Measurements from ENCODE around the gene MPV17. TPM values are rescaled to one million over a fixed set of nuclear protein-coding genes. Genes with fewer than 3 reads are reported as not detected.

MPV17 gene
- total RNA-seq, 1 experiment from 2014 or later: 58.5 TPM

DNA sequence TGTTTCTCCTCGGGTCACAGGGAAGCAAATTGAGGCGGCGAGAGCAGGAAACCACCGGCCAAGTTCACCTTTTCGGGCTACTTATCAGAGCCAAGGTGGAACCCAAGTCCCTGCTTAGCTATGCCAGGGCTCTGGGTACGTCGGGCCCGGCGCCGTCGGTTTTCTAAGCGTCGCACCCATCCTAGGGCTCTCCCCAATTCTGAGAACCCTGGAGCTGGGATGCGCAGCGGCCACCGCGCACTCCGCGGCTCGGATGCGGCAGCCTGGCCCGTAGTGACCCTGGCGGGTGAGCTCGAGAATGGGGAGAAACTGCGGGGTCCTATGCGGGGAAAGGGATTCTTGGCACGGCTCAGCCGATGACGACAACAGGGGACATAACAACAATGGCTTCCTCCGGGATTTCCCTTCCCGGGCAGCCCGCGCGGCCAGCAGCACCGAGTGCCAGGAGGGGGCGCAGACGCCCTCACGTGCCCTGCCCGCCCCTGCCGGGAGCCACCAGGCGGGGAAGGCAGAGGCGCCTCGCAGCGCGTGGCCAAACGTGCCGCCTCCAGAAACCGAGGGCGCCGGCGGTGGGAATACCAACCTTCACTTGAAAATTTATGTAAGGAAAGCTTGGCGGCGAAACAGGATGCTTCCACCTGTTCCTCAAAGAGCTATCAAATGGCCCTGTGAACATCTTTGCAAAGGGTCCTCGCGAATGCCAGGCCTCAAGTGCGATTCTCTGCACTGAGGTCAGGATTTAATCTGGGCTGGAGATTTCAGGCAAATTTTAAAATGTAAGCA lies 58.0 kb downstream of the MPV17 start:
- DNase-seq (ENCODE audit: low read depth): peak; percentile 81

GRCh38 chr2:27264253-27264752 lies 58.6 kb downstream of the MPV17 start:
- DNase-seq (ENCODE audit: low read depth): no peak

GRCh38 chr2:27263287-27264252 lies 59.3 kb downstream of the MPV17 start:
- DNase-seq (ENCODE audit: low read depth): no peak

DNA sequence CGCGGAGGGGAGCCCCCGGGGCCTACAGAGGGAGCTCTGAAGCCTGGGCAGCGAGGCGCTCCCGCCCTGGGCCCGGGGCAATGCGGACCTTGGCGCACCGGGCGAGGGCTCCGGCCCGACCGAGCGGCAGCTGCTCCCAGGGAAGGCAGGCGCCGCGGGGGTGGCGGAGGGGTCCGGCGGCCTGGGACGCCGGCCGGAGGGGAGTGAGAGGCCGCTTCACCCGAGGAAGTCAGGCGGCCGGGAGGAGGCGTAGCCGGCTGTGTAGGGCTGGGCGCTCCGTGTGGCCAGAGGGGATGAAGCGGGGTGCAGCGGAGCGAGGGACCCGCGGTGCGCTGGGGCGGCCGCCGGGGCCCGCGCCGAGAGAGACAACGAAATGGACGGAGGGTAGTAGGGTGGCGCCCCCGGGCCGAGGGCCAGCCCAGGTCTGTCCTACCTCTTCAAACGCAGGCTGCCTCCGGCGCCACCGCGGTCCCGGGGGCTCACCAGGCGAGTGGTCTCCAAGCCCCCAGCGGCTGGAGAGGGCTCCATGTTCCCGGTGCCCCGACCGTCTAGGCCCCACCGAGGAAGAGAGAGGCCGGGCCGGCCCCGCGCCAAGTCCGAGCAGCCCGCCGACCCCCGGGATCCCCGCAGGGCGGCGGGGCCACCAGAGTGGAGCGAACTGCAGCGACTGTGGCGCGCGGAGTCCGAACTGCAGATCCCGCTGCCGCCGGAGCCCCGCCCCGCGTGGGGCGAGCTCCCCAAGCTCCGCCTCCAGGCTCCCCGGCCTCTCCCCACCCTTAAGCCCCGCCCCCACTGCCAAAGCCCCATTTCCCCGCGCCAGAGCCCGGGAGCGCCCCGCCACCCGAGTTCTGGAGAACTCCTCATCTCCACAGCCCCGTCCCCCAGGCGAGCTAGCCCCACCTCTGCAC lies 60.3 kb downstream of the MPV17 start, which contains the start of gene SLC30A3:
SLC30A3 (minus strand) TSS at position 669 of the 908 bp plus-strand sequence; CDS start at position 528, 141 bp downstream.
- peak; percentile 61 for DNase-seq (ENCODE audit: low read depth)

- no peak for DNase-seq (ENCODE audit: low read depth)
Measured at GRCh38 chr2:27261926-27262298, 61.0 kb downstream of the MPV17 start.

- DNase-seq (ENCODE audit: low read depth): no peak
Measured at GRCh38 chr2:27261241-27261925, 61.5 kb downstream of the MPV17 start.

Other genes with a start within 250 kb of the MPV17 start
- 6.0 and 10.2 TPM in 2 replicates for gene EMILIN1, start 244.5 kb downstream of the MPV17 start, total RNA-seq (2014; rRNA removed; shearing (Covaris generic))
- 1.1 and 2.9 TPM in 2 replicates for gene KHK, start 236.3 kb downstream of the MPV17 start, total RNA-seq (2014; rRNA removed; shearing (Covaris generic))
- 3.4 and 8.6 TPM in 2 replicates for gene CGREF1, start 204.0 kb downstream of the MPV17 start, total RNA-seq (2014; rRNA removed; shearing (Covaris generic))
- 1.7 TPM in 1 of 2 replicates, not detected in the other for gene ABHD1, start 199.3 kb downstream of the MPV17 start, total RNA-seq (2014; rRNA removed; shearing (Covaris generic))
- gene PREB, start 188.5 kb downstream of the MPV17 start, total RNA-seq (2014; rRNA removed; shearing (Covaris generic)): 79.3 and 84.9 TPM in 2 replicates
- not detected in 2 replicates for gene PRR30, start 183.7 kb downstream of the MPV17 start, total RNA-seq (2014; rRNA removed; shearing (Covaris generic))
- gene TCF23, start 174.1 kb downstream of the MPV17 start, total RNA-seq (2014; rRNA removed; shearing (Covaris generic)): not detected in 2 replicates
- 94.2 and 249 TPM in 2 replicates for gene ATRAID, start 111.1 kb downstream of the MPV17 start, total RNA-seq (2014; rRNA removed; shearing (Covaris generic))
- gene SLC5A6, start 110.8 kb downstream of the MPV17 start, total RNA-seq (2014; rRNA removed; shearing (Covaris generic)): 86.8 and 101 TPM in 2 replicates
- 26.6 and 29.7 TPM in 2 replicates for gene CAD, start 105.7 kb downstream of the MPV17 start, total RNA-seq (2014; rRNA removed; shearing (Covaris generic))
- gene SLC30A3, start 60.0 kb downstream of the MPV17 start, total RNA-seq (2014; rRNA removed; shearing (Covaris generic)): 0.11 TPM in 1 of 2 replicates, not detected in the other
- not detected in 2 replicates for gene DNAJC5G, start 47.7 kb downstream of the MPV17 start, total RNA-seq (2014; rRNA removed; shearing (Covaris generic))
- gene TRIM54, start 40.7 kb downstream of the MPV17 start, total RNA-seq (2014; rRNA removed; shearing (Covaris generic)): not detected in 2 replicates
- gene UCN, start 14.7 kb downstream of the MPV17 start, total RNA-seq (2014; rRNA removed; shearing (Covaris generic)): 0.11 TPM in 1 of 2 replicates, not detected in the other
- gene GTF3C2, start 33.7 kb upstream of the MPV17 start, total RNA-seq (2014; rRNA removed; shearing (Covaris generic)): 36.6 and 49.1 TPM in 2 replicates
- gene EIF2B4, start 47.2 kb upstream of the MPV17 start, total RNA-seq (2014; rRNA removed; shearing (Covaris generic)): 40.3 and 49.1 TPM in 2 replicates
- gene SNX17, start 47.5 kb upstream of the MPV17 start, total RNA-seq (2014; rRNA removed; shearing (Covaris generic)): 107 and 126 TPM in 2 replicates
- gene ZNF513, start 57.6 kb upstream of the MPV17 start, total RNA-seq (2014; rRNA removed; shearing (Covaris generic)): 4.0 and 5.5 TPM in 2 replicates
- gene PPM1G, start 86.5 kb upstream of the MPV17 start, total RNA-seq (2014; rRNA removed; shearing (Covaris generic)): 197 and 212 TPM in 2 replicates
- 126 and 134 TPM in 2 replicates for gene NRBP1, start 105.5 kb upstream of the MPV17 start, total RNA-seq (2014; rRNA removed; shearing (Covaris generic))
- gene KRTCAP3, start 119.3 kb upstream of the MPV17 start, total RNA-seq (2014; rRNA removed; shearing (Covaris generic)): not detected in 2 replicates
- gene IFT172, start 166.6 kb upstream of the MPV17 start, total RNA-seq (2014; rRNA removed; shearing (Covaris generic)): 21.1 and 30.1 TPM in 2 replicates
- 1.9 and 3.7 TPM in 2 replicates for gene FNDC4, start 172.1 kb upstream of the MPV17 start, total RNA-seq (2014; rRNA removed; shearing (Covaris generic))
- 0.29 and 0.30 TPM in 2 replicates for gene GCKR, start 173.7 kb upstream of the MPV17 start, total RNA-seq (2014; rRNA removed; shearing (Covaris generic))

All from Daoy (cell line).